Caki2 (cell line): Measurements from ENCODE around the gene MED10. TPM values are rescaled to one million over a fixed set of nuclear protein-coding genes. Genes with fewer than 3 reads are reported as not detected.

Experiments used
- DNase-seq: peaks from one replicate; pipeline ENCODE4 v3.0.0-alpha.2; 2015; ENCODE audit warnings: low read depth
- in situ Hi-C: cut with HindIII; loops from 2 replicates; pipeline ENCODE4 v1.10.0; 2016; ENCODE audit warnings: low sequenced_read_pairs, low pct_unique_long_range_greater_than_20kb, mixed read lengths
- total RNA-seq: library from RNA; depleted of rRNA; stranded (reverse); fragments of >200 nt; shearing (Covaris generic); gene quantifications from 2 replicates; pipeline ENCODE4 v1.2.3, GENCODE V29; 2014; ENCODE audit warnings: low replicate concordance; rRNA removed

Gene MED10
- total RNA-seq, 1 experiment from 2014 or later, result 35.6 TPM

DNA sequence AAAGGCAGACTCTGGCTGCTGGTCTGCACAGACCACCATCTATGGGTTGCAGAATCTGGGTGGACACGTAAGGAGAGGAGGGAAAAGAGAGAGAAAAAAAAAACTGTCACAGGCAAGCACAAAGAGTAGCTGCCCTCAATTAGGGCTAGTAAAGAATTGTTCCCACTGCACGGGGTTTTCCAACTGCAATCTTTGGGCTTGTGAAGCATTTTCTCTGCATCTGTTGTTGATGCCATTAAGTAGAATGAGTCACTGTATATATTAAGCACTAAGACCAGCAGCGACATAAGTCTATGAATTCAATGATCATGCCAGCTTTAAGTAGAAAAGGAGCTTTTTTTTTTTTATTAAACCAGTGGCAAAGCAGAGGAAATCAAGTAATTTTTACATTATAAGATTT, 40.2 kb downstream of the MED10 start:
- in situ Hi-C loops, result no loop called here
- no peak for DNase-seq

DNA sequence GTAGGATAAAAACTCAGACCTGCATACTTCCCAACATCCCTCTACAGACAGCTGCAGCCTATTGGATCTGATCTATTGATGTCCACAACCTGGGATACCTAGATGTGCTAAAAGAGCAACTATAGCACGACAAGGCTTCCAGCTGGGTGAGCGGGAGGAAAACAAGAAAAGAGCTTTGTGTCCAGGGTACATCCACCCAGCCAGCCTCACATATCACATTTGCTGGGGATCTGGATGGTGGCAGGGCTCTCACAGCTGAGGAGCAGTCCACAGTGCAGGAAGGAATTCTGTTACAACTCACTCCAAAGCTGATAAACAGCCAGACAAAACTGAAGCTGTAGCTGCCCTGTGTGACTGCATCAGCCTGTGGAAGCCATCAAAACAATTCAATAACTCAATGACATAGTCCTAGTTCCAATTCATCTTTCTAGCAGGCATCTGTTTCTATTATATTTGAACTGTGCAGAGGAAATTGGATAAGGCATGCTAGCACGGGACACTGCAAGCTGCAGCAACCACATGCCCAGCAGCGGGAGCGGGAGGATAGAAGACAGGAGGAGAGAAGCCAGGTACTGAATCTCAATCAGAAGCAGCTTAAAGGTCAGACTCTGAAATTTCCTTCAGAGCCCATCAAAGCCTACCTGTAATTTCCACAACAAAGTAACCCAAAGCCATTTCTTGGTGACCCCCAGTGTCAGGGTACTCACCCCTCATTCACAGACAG, 45.0 kb downstream of the MED10 start:
- in situ Hi-C loops, result no loop called here
- DNase-seq, result no peak

DNA sequence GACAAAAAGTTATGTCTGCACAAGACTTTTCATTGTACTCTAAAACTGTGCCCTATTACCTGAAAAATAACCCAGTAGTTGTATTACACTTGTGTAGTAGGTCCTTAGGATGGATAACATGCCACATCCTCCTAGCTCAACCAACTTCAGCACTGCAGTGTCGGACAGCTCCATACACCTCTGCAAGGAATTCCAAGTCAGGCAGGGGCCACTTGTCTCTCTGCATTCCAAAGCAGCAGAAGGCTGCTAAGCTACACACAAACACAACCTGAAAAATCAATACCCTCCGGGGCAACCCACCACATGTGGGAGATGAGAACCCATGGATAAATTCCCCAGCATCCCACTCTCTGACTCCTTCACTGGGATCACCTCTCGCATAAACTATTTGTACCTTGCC, 50.2 kb downstream of the MED10 start:
- DNase-seq, result peak; percentile 25
- in situ Hi-C loops, result no loop called here

DNA sequence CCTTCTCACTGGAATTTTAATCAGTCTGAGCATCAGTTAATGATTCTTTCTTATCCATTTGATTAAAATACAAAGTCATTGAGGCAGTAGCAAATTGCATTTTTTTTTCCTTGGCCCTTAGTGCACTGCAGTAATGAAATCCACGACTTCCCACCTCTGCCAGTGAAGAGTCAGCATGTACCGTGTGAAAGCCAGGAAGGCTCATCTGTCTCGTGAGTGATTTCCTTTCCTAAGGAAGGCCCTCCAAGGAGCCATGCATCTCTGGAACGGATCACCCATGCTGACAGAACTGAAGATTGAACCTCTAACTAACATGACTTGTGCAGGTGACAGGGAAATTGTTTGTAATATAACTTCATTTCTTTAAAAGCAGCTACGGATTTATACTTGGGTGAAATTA, 51.6 kb downstream of the MED10 start:
- in situ Hi-C loops, result no loop called here
- no peak for DNase-seq

DNA sequence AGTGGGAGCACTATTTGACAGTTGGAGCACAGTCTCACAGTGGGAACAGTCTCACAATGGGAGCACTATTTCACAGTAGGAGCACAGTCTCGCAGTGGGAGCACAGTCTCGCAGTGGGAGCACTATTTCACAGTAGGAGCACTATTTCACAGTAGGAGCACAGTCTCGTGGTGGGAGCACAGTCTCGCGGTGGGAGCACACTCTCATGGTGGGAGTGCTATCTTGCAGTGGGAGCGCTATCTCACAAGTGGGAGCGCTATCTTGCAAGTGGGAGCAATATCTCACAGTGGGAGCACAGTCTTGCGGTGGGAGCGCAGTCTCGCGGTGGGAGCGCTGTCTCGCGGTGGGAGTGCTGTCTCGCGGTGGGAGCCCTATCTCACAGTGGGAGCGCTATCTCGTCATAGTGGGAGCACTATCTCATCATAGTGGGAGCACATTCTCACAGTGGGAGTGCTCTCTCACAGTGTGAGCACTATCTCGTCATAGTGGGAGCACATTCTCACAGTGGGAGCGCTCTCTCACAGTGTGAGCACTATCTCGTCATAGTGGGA, 56.1 kb downstream of the MED10 start:
- in situ Hi-C loops, result no loop called here
- no peak for DNase-seq

Other genes with a start within 250 kb of the MED10 start
- not detected in 2 replicates for gene UBE2QL1, start 70.3 kb upstream of the MED10 start, total RNA-seq